HK-2 (cell line): ENCODE measurements around the gene PPP2R1A.
"Not testable (repeated sequence)": the region's sequence is repeated elsewhere in the genome, so short reads cannot be mapped to it uniquely, and the experiment has no call there.

Source experiments
- DNase-seq: peaks from one replicate; pipeline ENCODE4 v3.0.0-alpha.2; 2018; ENCODE audit not compliant: unreplicated experiment

The PPP2R1A gene

GRCh38 chr19:52244021-52244420 lies 54.2 kb downstream of the PPP2R1A start:
- DNase-seq: no peak

GRCh38 chr19:52248241-52248640 lies 58.4 kb downstream of the PPP2R1A start:
- DNase-seq: no peak

GRCh38 chr19:52258426-52258825 lies 68.6 kb downstream of the PPP2R1A start:
- DNase-seq: no peak

- not testable (repeated sequence) for DNase-seq
Measured at GRCh38 chr19:52265556-52265955, 75.7 kb downstream of the PPP2R1A start.

- DNase-seq: peak; percentile 97
Measured at GRCh38 chr19:52269338-52270261, 79.7 kb downstream of the PPP2R1A start, which contains the start of gene ZNF766. Gene ZNF766 (plus strand): TSS chr19:52269587. CDS start chr19:52269614, 27 bp downstream.

GRCh38 chr19:52270266-52270885 lies 80.5 kb downstream of the PPP2R1A start:
- peak; percentile 20 for DNase-seq

- no peak for DNase-seq
Measured at GRCh38 chr19:52273301-52273700, 83.4 kb downstream of the PPP2R1A start.

- DNase-seq: no peak
Measured at GRCh38 chr19:52274191-52274590, 84.3 kb downstream of the PPP2R1A start.

GRCh38 chr19:52275988-52276387 lies 86.1 kb downstream of the PPP2R1A start:
- no peak for DNase-seq

GRCh38 chr19:52277471-52277870 lies 87.6 kb downstream of the PPP2R1A start:
- no peak for DNase-seq
